G401.6 (cell line): Measurements from ENCODE around the gene ZNF544.
"Not testable (repeated sequence)": the region's sequence is repeated elsewhere in the genome, so short reads cannot be mapped to it uniquely, and the experiment has no call there.

Source experiments
- FAIRE-seq: peaks from 2 replicates; lab custom pipeline; 2012; peaks lifted over from hg19 to GRCh38; lab: Jason Lieb, UNC

ZNF544 gene

DNA sequence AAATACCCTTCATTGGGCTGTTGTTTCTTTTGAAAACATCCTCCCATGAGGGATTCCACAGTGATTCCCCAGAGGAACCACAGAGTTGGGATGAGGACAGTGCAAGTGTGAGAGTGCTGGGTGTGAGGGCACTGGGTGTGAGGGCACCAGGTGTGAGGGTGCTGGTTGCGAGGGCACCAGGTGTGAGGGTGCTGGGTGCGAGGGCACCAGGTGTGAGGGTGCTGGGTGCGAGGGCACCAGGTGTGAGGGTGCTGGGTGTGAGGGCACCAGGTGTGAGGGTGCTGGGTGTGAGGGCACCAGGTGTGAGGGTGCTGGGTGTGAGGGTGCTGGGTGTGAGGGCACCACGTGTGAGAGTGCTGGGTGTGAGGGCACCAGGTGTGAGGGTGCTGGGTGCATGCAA lies 29.5 kb downstream of the ZNF544 start:
- FAIRE-seq = not testable (repeated sequence)

DNA sequence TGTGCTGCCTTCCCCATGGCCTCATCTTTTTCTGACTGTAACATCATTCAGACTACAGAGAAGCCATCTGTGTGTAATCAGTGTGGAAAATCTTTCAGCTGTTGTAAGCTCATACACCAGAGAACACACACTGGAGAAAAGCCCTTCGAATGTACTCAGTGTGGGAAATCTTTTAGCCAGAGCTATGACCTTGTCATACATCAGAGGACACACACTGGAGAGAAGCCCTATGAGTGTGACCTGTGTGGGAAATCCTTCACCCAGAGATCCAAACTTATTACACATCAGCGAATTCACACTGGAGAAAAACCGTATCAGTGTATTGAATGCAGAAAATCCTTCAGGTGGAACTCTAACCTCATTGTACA lies 32.9 kb downstream of the ZNF544 start:
- no peak for FAIRE-seq

DNA sequence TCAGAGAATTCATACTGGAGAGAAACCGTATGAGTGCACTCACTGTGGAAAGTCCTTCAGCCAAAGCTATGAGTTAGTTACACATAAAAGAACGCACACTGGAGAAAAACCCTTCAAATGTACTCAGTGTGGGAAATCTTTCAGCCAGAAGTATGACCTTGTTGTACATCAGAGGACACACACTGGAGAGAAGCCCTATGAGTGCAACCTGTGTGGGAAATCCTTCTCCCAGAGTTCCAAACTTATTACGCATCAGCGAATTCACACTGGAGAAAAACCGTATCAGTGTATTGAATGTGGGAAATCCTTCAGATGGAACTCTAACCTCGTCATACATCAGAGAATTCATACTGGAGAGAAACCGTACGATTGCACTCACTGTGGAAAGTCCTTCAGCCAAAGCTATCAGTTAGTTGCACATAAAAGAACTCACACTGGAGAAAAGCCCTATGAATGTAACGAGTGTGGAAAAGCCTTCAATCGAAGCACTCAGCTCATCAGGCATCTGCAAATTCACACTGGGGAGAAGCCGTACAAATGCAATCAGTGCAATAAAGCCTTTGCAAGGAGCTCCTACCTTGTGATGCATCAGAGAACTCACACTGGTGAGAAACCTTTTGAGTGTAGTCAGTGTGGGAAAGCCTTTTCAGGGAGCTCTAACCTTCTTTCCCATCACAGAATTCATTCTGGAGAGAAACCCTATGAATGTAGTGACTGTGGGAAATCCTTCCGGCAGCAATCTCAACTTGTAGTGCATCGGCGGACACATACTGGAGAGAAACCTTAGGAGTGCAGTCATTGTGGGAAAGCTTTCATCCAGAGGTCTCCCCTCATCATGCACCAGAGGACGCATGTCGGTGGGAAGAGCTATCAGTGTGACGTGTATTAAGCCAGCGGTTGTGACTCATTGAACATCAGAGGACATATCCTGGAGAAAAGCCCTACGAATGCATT lies 33.5 kb downstream of the ZNF544 start:
- FAIRE-seq = no peak

DNA sequence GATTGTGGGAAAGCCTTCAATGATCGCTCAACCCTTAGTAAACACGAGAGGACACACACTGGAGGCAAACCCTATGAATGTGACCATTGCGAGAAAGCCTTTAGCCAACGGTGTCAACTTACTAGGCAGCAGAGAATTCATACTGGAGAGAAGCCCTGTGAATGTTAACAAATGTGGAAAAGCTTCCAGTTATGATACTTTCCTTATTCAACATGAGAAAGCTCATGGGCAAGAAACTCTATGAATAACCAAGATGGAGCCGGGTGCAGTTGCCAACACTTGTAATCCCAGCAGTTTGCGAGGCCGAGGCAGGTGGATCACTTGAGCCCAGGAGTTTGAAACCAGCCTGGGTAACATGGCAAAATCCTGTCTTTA lies 34.2 kb downstream of the ZNF544 start:
- FAIRE-seq = no peak

DNA sequence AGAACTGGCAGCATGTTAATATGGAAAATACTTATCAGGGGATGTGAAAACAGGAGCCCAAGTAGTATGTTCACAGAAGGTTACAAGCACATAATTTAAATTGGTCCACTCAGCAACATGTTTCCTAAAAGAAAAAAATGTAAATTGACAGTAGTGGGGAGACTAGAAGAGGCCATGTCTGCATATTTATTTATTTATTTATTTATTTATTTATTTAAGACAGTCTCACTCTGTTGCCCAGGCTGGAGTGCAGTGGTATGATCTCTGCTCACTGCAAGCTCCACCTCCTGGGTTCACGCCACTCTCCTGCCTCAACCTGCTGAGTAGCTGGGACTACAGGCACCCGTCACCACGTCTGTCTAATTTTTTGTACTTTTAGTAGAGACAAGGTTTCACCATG lies 36.4 kb downstream of the ZNF544 start:
- FAIRE-seq = no peak

DNA sequence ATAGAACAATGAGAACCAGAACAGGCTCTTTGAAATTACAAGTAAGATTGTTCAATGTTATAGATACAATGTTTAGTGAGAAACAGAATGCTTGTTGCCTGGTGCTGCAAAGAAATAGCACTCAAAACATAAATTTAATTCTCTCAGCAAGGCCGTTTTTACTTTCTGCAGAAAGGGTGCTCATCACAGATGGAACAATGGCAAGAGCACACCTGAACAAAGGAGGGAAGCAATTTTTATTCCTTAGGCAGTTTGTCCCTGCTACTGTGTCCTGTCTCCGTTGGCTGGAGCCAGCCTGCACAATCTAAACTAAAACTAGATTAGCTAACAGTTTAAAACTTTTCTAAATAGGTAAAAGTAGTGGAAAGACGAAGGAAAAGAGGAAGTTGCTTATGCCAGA lies 39.6 kb downstream of the ZNF544 start:
- no peak for FAIRE-seq

DNA sequence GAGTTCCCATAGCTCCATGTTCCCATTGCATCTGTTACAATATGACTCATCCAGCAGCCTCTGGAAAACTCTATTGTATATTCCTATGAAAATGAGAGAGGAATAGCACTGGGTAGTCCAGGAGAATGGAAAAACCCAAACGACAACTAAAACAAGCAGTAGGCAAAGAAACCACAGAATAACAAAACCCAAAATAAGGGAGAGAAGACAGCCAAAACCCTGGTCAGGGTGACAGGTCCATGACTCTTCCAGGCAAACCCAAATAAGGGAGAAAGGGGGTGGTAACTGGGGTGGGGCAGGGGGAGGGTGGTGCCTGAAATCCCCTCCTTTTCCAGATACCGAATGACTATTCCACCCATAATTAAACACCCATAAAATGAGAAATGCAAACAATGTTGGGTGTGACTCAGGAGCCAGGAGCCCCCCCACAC lies 46.1 kb downstream of the ZNF544 start:
- FAIRE-seq = no peak

DNA sequence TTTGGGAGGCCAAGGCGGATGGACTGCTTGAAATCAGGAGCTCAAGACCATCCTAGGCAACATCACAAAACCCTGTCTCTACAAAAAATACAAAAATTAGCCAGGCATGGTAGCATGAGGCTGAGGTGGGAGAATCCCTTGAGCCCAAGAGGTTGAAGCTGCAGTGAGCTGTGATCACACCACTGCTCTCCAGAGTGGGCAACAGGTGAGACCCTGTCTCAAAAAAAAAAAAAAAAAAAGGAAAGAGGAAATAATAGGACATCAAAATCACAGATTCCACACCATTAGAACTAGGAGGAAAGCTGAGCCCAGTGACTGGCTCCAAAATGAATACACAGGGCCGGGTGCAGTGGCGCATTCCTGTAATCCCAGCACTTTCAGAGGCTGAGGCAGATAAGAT lies 46.9 kb downstream of the ZNF544 start:
- no peak for FAIRE-seq

DNA sequence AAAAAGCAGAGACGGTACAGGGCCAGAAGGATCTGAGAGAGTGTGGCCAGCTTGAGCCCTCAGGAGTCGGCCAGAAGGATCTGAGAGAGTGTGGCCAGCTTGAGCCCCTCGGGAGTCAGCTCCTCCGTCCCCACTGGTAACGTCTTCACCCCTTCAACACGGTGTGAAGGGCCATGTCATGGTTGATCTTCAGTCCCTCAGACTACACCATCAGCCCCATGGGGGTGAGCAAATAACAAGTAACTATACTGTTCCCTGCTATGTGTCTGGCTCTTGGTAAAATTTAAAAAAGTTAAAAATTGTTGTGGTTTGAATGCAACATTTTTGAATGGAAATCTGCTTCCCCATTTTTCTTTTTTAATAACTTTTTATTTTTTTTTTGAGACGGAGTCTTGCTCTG lies 48.5 kb downstream of the ZNF544 start:
- no peak for FAIRE-seq

DNA sequence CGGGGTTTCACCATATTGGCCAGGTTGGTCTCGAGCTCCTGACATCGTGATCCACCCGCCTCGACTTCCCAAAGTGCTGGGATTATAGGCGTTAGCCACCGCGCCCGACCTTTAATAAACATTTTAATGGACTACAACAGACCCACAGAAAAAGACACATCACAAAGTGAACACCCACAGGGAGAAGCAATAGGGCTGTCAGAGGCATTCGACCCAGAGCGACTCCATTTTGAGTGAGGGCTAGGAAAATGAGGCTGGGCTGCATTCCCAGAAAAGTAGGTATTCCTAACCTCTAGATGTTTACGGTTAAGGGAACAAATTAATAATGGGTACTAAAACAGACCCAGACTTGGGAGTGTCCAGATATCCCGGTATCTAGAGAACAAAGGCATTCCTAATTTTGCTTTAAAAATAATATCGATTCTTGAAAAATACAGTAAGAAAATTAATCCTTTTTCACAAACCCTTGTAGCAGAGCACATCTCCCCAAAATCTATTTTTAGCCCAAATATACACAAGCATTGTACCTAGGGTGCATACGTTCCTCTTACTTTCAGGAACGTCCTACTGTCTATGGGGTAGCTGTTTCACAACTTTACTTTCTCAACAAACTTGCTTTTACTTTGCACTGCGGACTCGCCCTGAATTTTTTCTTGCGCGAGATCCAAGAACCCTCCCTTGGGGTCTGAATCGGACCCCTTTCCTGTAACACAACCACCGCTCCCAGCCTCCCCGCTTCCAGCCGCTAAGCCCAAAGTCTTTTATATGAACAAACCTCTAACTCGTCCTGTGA lies 49.2 kb downstream of the ZNF544 start:
- FAIRE-seq = no peak

DNA sequence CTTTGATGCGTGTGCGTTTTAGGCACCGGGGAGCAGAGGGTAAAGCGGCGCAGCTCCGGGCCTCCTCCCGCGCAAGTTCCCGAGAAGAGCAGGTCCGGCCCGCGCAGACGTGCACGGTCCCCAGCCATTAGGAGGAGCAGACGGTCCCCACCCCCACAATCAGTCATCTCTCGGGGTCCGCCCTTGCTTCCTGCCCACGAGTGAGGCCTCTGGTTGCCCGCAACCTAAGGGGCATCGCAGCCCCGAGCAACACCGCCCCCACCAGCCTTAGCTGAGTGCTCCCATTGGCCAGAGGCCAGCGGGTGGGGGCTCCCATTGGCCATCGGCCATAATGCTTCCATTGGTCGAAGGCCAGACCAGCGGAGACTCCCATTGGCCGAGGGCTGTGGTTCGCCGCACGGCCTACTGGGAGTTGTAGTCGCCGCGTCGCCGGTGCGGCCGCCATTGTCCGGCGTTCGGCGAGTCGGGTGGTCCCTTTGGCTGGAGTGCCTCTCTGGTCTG lies 49.9 kb downstream of the ZNF544 start, which contains the start of gene ZNF8:
TSS of gene ZNF8 (plus strand) at position 415 of the 501 bp plus-strand sequence. CDS start 127 bp downstream, outside the sequence.
- FAIRE-seq = peak; percentile 99

DNA sequence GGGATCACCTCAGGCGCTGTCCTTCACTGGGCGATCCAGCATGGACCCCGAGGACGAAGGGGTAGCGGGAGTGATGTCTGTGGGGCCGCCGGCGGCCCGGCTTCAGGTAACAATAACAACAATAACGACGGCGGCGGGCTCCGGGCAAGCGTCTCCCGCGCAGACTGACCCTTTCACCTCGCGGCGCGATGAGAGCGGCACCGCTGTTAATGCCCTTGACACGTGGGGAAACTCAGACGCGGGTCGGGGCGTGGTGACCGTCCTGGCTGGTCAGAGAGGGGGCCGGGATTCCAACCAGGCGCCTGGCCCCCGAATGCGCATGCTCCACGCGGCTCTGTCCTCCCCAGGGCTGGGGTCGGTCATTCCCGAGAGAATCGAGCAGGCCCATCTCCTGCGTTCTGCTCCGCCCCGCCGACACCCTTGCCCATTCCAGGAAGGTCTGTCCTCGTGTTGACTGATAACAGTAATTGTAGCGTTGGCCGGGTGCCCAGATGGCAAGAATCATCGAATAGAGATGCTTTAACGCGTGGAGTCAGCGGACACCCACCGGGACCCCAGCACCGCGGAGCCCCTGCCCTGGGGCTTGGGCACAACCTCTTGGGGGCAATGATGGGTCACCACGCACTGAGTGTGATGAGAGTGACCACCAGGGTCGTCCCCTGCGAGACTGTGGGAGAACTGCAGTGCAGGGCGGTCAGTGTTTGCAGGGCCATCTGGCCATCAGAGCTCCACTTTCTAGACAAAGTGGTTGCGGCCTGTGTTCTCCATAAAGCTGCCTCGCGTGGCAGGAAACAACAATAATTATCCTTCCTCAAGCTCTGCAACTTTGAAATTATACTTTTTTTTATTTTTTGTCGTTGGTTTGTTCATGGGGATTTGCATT lies 50.6 kb downstream of the ZNF544 start:
- FAIRE-seq = no peak

DNA sequence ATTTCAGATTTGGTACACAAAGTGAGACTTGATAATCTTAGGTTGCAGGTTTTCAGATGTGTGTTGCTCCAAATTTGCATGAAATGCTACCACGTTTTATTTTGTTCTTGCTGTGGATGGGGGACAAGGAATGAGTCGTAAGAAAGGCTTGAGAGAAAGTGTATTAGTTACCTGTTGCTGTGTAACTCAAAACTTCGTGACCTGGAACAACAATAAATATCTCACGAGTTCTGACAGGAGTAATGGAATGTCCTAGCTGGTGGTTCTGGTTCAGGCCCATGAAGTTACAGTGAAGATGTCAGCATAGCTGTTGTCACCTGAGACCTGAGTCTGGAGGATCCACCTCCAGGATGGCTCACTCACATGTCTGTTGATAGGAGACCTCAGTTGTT lies 51.2 kb downstream of the ZNF544 start:
- no peak for FAIRE-seq

DNA sequence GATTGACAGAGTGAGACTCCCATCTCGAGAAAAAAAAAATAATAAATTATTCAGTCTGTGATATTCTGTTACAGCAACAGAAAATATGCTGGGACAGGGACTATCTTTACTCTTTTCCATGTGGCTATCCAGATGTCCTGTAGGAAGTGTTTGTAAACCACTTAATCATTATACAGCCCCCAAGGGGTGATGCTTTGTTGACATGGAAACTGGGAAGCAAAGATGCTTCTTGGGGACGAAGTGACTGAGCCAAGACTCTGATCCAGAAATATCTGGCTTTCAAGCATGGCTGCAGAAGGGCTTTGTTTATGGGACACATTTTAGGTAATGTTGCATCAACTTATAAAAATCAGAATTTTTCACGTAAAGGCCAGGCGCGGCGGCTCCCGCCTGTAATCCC lies 55.5 kb downstream of the ZNF544 start:
- FAIRE-seq = no peak

DNA sequence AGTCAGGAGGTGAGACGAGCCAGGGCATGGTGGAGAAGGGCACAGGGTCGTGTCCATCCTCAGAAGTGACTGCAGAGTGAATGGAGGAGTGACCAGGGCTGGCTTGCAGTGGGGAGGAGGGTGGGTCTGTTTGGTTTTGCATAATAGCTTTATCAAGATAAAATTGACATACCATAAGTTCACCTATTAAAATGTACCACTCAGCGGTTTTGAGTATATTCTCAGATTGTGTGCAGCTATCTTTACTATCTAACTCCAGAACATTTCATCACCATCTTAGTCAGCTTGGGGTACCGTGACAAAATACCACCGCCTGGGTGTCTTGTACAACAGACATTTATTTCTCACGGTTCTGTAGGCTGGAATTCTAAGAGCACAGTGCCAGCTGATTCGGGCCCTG lies 63.2 kb downstream of the ZNF544 start:
- no peak for FAIRE-seq

DNA sequence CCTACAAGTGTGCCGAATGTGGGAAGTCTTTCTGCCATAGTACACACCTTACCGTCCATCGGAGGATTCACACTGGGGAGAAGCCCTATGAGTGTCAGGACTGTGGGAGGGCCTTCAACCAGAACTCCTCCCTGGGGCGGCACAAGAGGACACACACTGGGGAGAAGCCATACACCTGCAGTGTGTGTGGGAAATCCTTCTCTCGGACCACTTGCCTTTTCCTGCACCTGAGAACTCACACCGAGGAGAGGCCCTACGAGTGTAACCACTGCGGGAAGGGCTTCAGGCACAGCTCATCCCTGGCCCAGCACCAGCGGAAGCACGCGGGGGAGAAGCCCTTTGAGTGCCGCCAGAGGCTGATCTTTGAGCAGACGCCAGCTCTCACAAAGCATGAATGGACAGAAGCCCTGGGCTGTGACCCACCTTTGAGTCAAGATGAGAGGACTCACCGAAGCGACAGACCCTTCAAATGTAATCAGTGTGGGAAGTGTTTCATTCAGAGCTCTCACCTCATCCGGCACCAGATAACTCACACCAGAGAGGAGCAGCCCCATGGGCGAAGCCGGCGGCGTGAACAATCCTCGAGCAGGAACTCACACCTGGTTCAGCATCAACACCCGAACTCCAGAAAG lies 66.1 kb downstream of the ZNF544 start:
- no peak for FAIRE-seq

DNA sequence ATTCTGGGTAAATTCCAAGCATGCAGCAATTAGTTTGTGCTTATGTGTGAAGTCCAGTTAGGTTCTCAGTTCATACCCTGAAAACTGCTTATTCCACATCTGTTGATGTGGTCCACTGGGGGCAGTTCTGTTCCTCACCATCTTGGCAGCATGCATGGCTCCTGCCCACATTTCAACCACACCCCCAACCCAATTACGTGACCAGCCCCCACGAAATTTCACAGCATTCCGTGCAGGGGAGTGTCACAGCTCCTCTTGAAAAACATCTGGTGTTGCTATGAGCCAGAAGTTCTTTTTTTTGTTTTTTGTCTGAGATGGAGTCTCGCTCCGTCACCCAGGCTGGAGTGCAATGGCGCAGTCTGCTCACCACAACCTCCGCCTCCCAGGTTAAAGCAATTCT lies 67.4 kb downstream of the ZNF544 start:
- FAIRE-seq = no peak

DNA sequence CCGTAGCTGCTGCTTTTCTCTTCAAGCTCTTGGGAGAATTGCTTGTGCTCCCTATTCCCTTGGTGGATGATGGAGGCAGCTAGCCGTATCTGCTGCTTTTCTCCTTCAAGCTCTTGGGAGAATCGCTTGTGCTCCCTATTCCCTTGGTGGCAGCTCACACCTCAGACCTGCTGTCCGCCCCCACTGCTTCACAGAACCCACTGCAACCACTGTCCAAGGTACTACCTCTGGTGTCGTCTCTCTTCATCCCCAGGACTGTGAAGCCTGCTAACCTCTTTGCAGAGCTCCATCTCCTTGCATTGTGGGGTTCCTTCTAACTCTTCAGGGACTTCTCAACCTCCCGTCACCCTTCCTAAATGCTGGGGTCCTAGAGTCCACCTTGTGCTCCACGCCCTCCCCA lies 71.9 kb downstream of the ZNF544 start:
- no peak for FAIRE-seq

DNA sequence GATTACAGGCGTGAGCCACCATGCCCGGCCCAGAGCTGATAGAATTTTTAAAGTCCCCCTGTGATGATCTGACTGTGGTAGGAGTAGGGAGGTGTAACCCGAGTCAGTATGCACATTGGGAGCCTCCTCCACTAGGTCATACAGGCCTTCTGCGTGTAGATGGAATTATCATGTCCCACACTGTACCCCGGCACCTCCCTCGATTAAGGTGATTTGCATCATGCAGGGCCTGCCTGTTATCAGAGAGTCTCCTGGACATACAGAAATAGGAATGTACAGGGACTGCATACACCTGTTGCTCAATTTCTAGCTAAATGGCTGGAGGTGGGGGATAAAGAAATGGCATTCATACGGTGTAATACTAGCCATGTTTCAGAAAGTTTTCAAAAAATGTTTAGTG lies 75.5 kb downstream of the ZNF544 start:
- FAIRE-seq = no peak

DNA sequence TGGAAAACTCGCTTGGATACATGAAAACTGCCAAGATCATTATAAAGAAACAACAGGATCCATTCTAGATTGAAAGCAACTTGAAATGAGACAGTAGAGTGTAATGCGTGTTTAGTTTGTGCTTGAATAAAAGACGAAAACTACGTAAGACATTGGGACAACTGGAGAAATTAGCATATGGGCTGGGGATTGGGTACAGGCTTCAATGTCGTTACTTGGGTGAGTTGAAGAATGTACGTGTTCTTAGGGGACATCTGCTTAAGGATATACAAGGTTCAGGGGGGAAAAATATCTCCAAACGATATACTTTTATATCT lies 76.0 kb downstream of the ZNF544 start:
- FAIRE-seq = no peak

DNA sequence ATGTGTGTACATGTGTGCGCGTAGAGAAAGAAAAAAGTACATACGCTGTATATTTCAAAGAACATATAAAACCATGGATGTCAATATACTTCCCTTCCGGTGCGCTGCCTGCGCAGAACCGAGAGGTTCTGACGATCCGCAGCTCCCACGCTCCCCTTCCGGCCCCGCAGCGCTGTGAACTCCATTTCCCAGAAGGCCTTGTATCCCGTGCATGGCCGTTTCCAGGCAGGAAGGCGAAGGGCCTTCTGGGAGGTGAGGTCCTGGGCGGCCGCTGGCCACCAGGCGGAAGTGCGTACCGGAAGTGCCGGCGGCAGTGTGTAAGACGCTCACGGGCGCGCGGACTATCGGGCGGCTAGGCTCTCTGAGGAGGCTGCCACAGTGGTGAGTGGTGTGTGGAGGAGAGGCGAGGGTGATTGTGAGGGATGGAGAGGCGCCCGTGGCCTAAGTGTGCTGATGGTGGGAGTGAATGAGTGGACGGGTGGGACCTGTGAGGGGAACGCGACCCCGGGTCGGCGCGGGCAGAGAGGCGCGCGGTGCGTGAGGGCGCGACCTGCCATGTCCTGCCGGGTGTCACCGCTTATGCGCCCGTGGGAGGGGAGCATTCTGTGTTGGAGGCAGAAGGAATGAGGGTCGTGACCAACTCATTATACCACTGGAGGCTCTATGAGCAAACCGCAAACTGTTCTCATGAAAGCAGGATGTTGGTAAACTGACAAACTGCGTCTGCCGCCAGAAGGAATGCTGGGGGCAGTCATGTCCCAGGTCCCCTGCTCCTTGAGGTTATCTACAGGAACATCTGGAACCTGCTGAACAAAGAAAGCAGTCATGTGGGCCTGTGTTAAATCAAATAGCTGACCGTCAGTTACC lies 76.6 kb downstream of the ZNF544 start, which contains the start of gene ERVK3-1:
TSS of gene ERVK3-1 (plus strand) at position 313 of the 867 bp plus-strand sequence. CDS start 6,792 bp downstream, outside the sequence.
- peak; percentile 96 for FAIRE-seq
